IMR-90 (cell line): ENCODE data around the gene HOXC13. TPM values are rescaled to one million over a fixed set of nuclear protein-coding genes. Genes with fewer than 3 reads are reported as not detected.

Experiments
- ATAC-seq: fragments of 200-7000 bp; cut with Tn5 transposase; 2 replicates; pipeline ENCODE4 v1.9.1; 2020; ENCODE audit warnings: low read depth, mild to moderate bottlenecking, moderate library complexity
- BruUV-seq: library from RNA; stranded (reverse); fragments of 400-500 nt; replicated peaks from 2 replicates; lab custom pipeline; 2021; lab: Mats Ljungman, UMichigan
- CTCF ChIA-PET: fragments of 300-600 bp; formaldehyde crosslinking; extraction: SDS; loops from one replicate; lab custom pipeline; 2021; ENCODE audit warnings: antibody characterized with exemption; lab: Yijun Ruan, JAX
- POLR2A ChIA-PET: fragments of 300-600 bp; sonication (Branson Sonifier 250); formaldehyde crosslinking; loops from one replicate; lab custom pipeline; 2022; ENCODE audit warnings: antibody characterized with exemption; ENCODE audit not compliant: unreplicated experiment; lab: Charles Lee
- DNase-seq: peaks from one replicate; pipeline ENCODE4 v3.0.0; 2013
- H2AFZ ChIP-seq: replicated peaks from 2 replicates; pipeline ENCODE3; 2013; ENCODE audit warnings: low read length, mild to moderate bottlenecking; ENCODE audit not compliant: poor library complexity
- H2AK5ac ChIP-seq: 2 replicates; pipeline ENCODE4 v1.6.1; 2013; ENCODE audit warnings: low read depth, low read length, inconsistent platforms
- H2AK9ac ChIP-seq: replicated peaks from 2 replicates; pipeline ENCODE3; 2013; ENCODE audit warnings: mild to moderate bottlenecking, low read depth, low read length, moderate library complexity; ENCODE audit not compliant: poor library complexity
- H2BK120ac ChIP-seq: 2 replicates; pipeline ENCODE4 v1.6.1; 2013; ENCODE audit warnings: low read depth, low read length, inconsistent platforms
- H2BK15ac ChIP-seq: 3 replicates; pipeline ENCODE4 v1.6.1; 2013; ENCODE audit warnings: low read depth, low read length, inconsistent platforms
- H2BK20ac ChIP-seq: 2 replicates; pipeline ENCODE4 v1.6.1; 2013; ENCODE audit warnings: low read depth, mild to moderate bottlenecking, inconsistent platforms, low read length, moderate library complexity
- H2BK5ac ChIP-seq: 2 replicates; pipeline ENCODE4 v1.6.1; 2013; ENCODE audit warnings: mild to moderate bottlenecking, low read depth, low read length, inconsistent platforms; ENCODE audit not compliant: poor library complexity, severe bottlenecking
- H3K14ac ChIP-seq: replicated peaks from 2 replicates; pipeline ENCODE4 v1.6.1; 2013; ENCODE audit warnings: low read depth, low read length, inconsistent platforms
- H3K18ac ChIP-seq: 2 replicates; pipeline ENCODE4 v1.6.1; 2013; ENCODE audit warnings: low read depth, low read length, control low read depth
- H3K23ac ChIP-seq: 2 replicates; pipeline ENCODE4 v1.6.1; 2013; ENCODE audit warnings: low read depth, low read length, inconsistent platforms
- H3K27ac ChIP-seq: 2 replicates; pipeline ENCODE4 v1.5.1; 2013; ENCODE audit warnings: mild to moderate bottlenecking, control low read depth, low read length; ENCODE audit not compliant: insufficient read depth
- H3K27me3 ChIP-seq: 2 replicates; pipeline ENCODE4 v1.6.1; 2013; ENCODE audit warnings: low read length; ENCODE audit not compliant: control insufficient read depth, insufficient read depth
- H3K36me3 ChIP-seq: 2 replicates; pipeline ENCODE4 v1.6.1; 2013; ENCODE audit warnings: low read length, mixed read lengths; ENCODE audit not compliant: control insufficient read depth, insufficient read depth
- H3K4ac ChIP-seq: 2 replicates; pipeline ENCODE4 v1.6.1; 2013; ENCODE audit warnings: low read depth, low read length, inconsistent platforms
- H3K4me1 ChIP-seq: 2 replicates; pipeline ENCODE4 v1.6.1; 2013; ENCODE audit warnings: low read length, mixed read lengths; ENCODE audit not compliant: control insufficient read depth, insufficient read depth
- H3K4me2 ChIP-seq: 2 replicates; pipeline ENCODE4 v1.6.1; 2013; ENCODE audit warnings: low read depth, mild to moderate bottlenecking, control low read depth, low read length, moderate library complexity
- H3K4me3 ChIP-seq: 2 replicates; pipeline ENCODE4 v1.5.1; 2013; ENCODE audit warnings: low read depth, mild to moderate bottlenecking, control low read depth, low read length, moderate library complexity; ENCODE audit not compliant: insufficient read depth
- H3K56ac ChIP-seq: 2 replicates; pipeline ENCODE4 v1.6.1; 2013; ENCODE audit warnings: low read length, inconsistent platforms; ENCODE audit not compliant: insufficient read depth; ENCODE audit errors: extremely low read depth
- H3K79me1 ChIP-seq, 2 experiments: 2 replicates each; pipeline ENCODE4 v1.6.1; 2013; ENCODE audit warnings: low read length in 2 of 2, inconsistent platforms in 1 of 2, low read depth in 1 of 2
- H3K9ac ChIP-seq: 2 replicates; pipeline ENCODE4 v1.6.1; 2013; ENCODE audit warnings: low read depth, low read length, control low read depth
- H3K9me1 ChIP-seq: 2 replicates; pipeline ENCODE4 v1.6.1; 2013; ENCODE audit warnings: low read length, inconsistent platforms; ENCODE audit not compliant: insufficient read depth
- H3K9me3 ChIP-seq: 2 replicates; pipeline ENCODE4 v1.6.1; 2013; ENCODE audit warnings: low read length; ENCODE audit not compliant: control insufficient read depth, insufficient read depth
- H4K20me1 ChIP-seq: 2 replicates; pipeline ENCODE4 v1.6.1; 2013; ENCODE audit warnings: low read length, inconsistent platforms; ENCODE audit not compliant: insufficient read depth
- H4K5ac ChIP-seq: 2 replicates; pipeline ENCODE4 v1.6.1; 2013; ENCODE audit warnings: mild to moderate bottlenecking, low read depth, low read length, control low read depth
- H4K8ac ChIP-seq, 2 experiments: 2 replicates each; pipeline ENCODE4 v1.6.1; 2013; ENCODE audit warnings: low read depth in 2 of 2, low read length in 2 of 2, control low read depth in 1 of 2, inconsistent platforms in 1 of 2
- H4K91ac ChIP-seq: 2 replicates; pipeline ENCODE4 v1.6.1; 2013; ENCODE audit warnings: low read depth, low read length, inconsistent platforms; ENCODE audit not compliant: insufficient read depth
- CEBPB ChIP-seq: IDR thresholded peaks from 2 replicates; pipeline ENCODE4 v1.6.1; 2012; ENCODE audit warnings: low read depth, low read length, improper control_type of control experiment
- MXI1 ChIP-seq: IDR thresholded peaks from 2 replicates; pipeline ENCODE4 v1.6.1; 2012; ENCODE audit warnings: low read depth, mild to moderate bottlenecking, low read length, moderate library complexity, borderline replicate concordance
- RAD21 ChIP-seq: IDR thresholded peaks from 2 replicates; pipeline ENCODE4 v1.6.1; 2012; ENCODE audit warnings: low read length, improper control_type of control experiment
- SMC3 ChIP-seq: fragments of 150-350 bp; IDR thresholded peaks from 2 replicates; pipeline ENCODE4 v1.6.1; 2016; ENCODE audit warnings: low read depth, mild to moderate bottlenecking, antibody characterized with exemption, low read length, moderate library complexity
- WGBS, 2 experiments: methylation state at CpG; one replicate each; pipeline versions ENCODE4 v1.1.5 to v1.1.7; 2013; ENCODE audit warnings: missing lambda C conversion rate in 2 of 2; ENCODE audit not compliant: insufficient read length in 1 of 2; ENCODE audit errors: extremely low coverage in 2 of 2; 5-methylcytosine and 5-hydroxymethylcytosine counted together
- dilution Hi-C: fragments of 300-500 bp; cut with HindIII; formaldehyde crosslinking; loops from one replicate; pipeline ENCODE4 v1.14.3; 2018; ENCODE audit warnings: low sequenced_read_pairs; ENCODE audit not compliant: unreplicated experiment
- in situ Hi-C: fragments of 300-500 bp; cut with MboI; formaldehyde crosslinking; loops from 3 replicates; pipeline ENCODE4 v1.14.3; 2019; ENCODE audit warnings: low sequenced_read_pairs, inconsistent platforms, mixed read lengths
- intact Hi-C: fragments of 100-400 bp; cut with micrococcal nuclease; formaldehyde crosslinking; loops from 2 replicates; pipeline ENCODE4 v1.10.0; 2022
- polyA plus RNA-seq, 3 experiments: library from polyadenylated mRNA; depleted of rRNA; stranded (reverse); fragments of >200 nt; gene quantifications; 2 replicates each; pipeline ENCODE4 v1.2.3, GENCODE V29; 2012; ENCODE audit warnings: low replicate concordance in 1 of 3
- total RNA-seq: library from RNA; depleted of rRNA; stranded (reverse); fragments of >200 nt; gene quantifications from 2 replicates; pipeline ENCODE4 v1.2.3, GENCODE V29; 2012

Gene HOXC13
- total and polyA plus RNA-seq, 2 of the 4 experiments (the other 2 are of a cell fraction): not detected

GRCh38 chr12:53939141-53940108, 794 bp downstream of the HOXC13 start:
- Histone ChIP-seq H3K4me3 (no peak overlapping the region), H3K9ac (no peak overlapping the region), H2BK120ac (no peak overlapping the region), H3K23ac (no peak overlapping the region), H3K9me3 (peaks cover 9% of the 10 kb centered on the region), H3K18ac (no peak overlapping the region), H3K4me2 (no peak overlapping the region), H4K8ac (no peak overlapping the region), H3K9me1 (no peaks in the 10 kb centered on the region), H2AFZ (no peak overlapping the region), H3K14ac (no peak overlapping the region), H4K91ac (no peak overlapping the region), H3K79me1 (no peaks in the 10 kb centered on the region), H3K27me3 (peaks cover 87% of the 10 kb centered on the region), H2BK15ac (no peak overlapping the region), H2BK5ac (no peak overlapping the region), H2BK20ac (no peak overlapping the region), H4K20me1 (no peaks in the 10 kb centered on the region), H3K27ac (no peak overlapping the region), H3K4ac (no peak overlapping the region), H3K36me3 (no peaks in the 10 kb centered on the region), H2AK5ac (no peak overlapping the region), H2AK9ac (no peak overlapping the region), H4K5ac (no peak overlapping the region), H3K4me1 (no peaks in the 10 kb centered on the region), H3K56ac (no peak overlapping the region)
- no peak for DNase-seq
- TF ChIP-seq CEBPB (peak; percentile 32; the same call in 1 of the 2 replicates), SMC3 (no peak), RAD21 (no peak), MXI1 (no peak)
- POLR2A ChIA-PET: no interaction called here
- ATAC-seq: peak; percentile 35
- no TSS peak for BruUV-seq
- in situ Hi-C loops: no loop called here
- intact Hi-C loops: no loop called here
- 9% methylated on average over 47 of the region's 91 CpGs; no CpG with 5 or more reads in 1 of the 2 experiments for WGBS, 2 experiments
- CTCF ChIA-PET: no interaction called here
- dilution Hi-C loops: no loop called here
